GM12872 (cell line): ENCODE measurements around the gene ZNF398.

Experiments used
- TF ChIP-seq, protein P1 (sequence below): IDR thresholded peaks from 3 replicates; pipeline ENCODE4 v1.5.1; 2011; ENCODE audit warnings: low read depth, mild to moderate bottlenecking, low read length, moderate library complexity; ENCODE audit not compliant: insufficient read depth

ZNF398 gene

DNA sequence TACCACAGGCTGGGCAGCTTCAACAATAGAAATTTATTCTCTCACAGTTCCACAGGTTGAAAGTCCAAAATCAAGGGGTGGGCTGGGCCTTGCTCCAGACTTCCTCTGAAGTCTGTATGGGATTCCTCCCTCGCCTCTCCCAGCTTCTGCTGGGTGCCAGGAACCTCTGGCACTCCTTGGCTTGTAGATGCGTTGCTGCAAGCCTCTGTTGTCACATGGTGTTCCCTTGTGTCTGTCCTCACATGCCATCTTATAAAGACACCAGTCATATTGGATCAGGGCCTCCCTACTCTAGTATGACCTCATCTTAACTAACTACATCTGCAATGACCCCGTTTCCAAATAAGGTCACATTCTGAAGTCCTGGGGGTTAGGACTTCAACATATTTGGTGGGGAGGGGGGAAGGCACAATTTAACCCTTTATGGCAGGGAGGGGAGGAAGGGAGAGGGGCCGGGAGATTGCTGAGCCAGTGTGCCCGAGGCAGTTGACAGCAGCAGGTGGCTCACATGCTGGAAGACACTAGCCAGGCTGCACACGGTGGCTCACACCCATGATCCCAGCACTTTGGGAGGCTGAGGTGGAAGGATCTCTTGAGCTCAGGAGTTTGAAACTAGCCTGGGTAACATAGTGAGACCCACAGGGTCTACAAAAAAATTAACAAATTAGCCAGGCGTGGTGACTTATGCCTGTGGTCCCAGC, 66.9 kb downstream of the ZNF398 start:
- TF ChIP-seq, protein P1, sequence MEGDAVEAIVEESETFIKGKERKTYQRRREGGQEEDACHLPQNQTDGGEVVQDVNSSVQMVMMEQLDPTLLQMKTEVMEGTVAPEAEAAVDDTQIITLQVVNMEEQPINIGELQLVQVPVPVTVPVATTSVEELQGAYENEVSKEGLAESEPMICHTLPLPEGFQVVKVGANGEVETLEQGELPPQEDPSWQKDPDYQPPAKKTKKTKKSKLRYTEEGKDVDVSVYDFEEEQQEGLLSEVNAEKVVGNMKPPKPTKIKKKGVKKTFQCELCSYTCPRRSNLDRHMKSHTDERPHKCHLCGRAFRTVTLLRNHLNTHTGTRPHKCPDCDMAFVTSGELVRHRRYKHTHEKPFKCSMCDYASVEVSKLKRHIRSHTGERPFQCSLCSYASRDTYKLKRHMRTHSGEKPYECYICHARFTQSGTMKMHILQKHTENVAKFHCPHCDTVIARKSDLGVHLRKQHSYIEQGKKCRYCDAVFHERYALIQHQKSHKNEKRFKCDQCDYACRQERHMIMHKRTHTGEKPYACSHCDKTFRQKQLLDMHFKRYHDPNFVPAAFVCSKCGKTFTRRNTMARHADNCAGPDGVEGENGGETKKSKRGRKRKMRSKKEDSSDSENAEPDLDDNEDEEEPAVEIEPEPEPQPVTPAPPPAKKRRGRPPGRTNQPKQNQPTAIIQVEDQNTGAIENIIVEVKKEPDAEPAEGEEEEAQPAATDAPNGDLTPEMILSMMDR = no peak

DNA sequence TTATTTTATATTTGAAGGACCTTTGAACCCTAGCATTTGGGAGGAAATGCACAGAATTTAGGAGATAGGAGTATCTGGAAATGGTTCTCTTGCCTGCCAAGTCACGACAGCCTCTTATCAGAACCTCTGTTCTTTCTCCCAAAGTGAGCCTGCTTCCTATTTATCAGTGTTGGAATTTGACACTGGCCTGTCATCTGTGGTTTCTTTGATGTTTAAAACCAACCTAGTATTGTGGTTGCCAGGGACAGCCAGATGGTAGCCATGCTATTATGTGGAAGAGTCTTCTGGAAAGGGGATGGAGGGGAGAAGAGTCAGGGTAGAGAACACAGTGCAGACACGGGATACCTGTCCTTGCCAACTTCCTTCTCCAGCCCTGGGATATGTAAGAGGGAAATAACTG, 69.1 kb downstream of the ZNF398 start:
- TF ChIP-seq, protein P1 = no peak

DNA sequence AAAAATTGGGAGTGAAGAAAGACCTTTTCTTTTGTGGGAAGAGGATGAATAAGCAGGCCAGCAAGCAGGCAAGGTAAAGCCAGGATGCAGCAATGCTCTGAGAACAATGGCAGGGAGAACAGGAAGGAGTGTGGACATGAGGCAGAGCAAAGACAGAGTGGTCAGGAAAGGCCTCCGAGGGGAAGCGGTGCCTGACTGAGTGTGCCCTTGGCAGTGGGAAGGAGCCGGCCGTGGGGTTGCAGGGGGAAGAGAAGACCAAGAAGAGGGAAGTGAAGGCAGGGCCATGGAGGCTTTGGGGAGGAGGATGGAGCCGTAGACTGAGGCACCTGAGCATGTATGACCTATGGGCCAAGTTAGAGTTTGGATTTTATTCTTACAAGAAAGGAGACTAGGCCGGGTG, 70.3 kb downstream of the ZNF398 start:
- TF ChIP-seq, protein P1 = no peak

DNA sequence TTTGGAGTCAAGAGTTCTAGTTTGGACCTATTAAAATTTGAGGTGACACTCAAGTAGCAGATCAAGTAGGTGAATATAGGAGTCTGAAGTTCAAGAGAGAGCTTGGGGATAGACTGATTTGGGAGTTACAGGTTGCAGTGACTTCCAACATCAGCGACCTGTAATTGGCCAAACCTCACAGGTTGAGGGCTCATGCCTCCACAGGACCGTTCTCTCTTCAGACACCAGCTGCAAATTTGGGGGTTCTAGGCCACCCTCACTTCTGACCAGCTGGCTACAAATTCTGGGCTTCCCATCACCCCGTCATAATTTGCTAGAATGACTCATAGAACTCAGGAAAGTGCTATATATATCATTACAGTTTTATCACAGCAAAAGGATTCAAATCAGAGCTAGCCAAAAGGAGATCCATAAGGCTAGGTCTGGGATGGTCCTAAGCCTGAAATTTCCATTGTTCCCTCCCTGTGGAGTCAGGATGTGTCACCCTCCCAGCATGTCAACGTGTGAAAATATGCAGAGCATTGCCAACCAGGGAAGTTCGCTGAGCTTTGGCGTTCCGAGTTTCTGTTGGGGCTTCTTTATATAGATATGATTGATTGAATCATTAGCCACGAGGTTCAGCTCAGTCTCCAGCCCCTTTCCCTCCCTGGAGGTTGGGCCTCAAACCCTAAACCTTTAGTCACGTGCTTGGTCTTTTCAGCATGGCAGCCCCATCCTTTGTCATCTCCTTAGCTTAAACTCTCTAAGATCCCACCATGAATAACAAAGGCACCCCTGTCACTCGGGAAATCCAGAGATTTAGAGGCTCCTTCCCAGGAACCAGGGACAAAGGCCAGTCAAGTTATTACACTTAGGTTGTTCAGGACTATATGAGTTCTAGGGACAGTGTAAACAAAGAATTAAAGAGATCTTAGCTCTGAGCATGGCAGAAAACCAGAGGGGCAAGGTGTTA, 71.5 kb downstream of the ZNF398 start:
- TF ChIP-seq, protein P1 = no peak

DNA sequence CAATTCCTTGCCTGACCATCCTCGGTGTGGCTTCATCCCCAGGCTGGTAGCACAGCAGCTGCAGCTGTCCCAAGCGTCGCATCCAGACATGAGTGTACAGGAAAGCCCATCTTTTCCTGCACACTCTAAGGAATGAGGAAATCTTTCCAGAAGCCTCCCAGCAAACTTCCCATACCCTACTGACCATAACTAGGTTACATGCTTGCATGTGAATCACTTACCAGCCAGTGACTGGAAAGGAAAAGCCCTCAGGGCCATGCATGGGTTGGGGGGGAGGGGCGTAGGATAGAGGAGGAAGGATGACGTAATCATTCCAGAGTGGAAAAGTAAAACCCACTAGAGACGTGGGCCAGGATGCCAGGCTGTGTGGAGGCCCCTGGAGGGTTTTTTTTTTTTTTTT, 73.3 kb downstream of the ZNF398 start:
- TF ChIP-seq, protein P1 = no peak

DNA sequence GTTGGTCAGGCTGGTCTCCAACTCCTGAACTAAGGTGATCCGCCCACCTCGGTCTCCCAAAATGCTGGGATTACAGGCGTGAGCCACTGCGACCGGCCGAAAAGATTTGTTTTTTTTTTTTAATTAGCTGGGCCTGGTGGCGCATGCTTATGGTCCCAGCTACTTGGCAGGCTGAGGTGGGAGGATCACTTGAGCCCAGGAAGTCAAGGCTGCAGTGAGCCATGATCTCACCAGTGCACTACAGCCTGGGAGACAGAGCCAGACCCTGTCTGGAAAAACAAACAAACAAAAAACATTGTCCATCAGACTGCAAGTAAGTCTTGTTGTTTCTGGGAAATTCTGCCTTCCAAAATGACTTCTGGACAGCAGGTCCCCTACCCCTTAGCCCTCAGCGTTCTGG, 75.9 kb downstream of the ZNF398 start:
- TF ChIP-seq, protein P1 = no peak

DNA sequence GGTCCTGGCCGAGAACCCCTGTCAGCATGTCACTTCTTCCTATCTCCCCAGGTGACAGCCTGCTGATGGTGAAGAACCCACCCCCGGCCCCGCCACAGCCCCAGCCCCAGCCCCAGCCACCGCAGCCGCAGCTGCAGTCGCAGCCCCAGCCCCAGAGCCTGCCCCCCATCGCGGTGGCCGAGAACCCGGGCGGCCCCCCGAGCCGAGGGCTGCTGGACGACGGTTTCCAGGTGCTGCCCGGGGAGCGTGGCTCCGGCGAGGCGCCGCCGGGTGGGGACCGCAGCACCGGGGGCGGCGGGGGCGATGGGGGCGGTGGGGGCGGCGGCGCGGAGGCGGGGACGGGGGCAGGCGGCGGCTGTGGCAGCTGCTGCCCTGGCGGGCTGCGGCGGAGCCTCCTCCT, 76.5 kb downstream of the ZNF398 start:
- TF ChIP-seq, protein P1 = no peak
